ENCODE data around the gene AGRP.

AGRP gene

GRCh38 chr16:67519242-67519641 is 35.9 kb upstream of the AGRP start:
- Histone ChIP-seq H3F3A (ENCODE audit: control insufficient read depth, insufficient read depth) (peaks cover 33% of the 10 kb centered on the region), H3K36me3 (ENCODE audit: control insufficient read depth, low read length) (no peaks in the 10 kb centered on the region), H3K27me3 (ENCODE audit: control insufficient read depth, low read length) (no peaks in the 10 kb centered on the region), H3K4me3 (ENCODE audit: low read length) (peak overlapping the region; percentile 75), H3K4me2 (ENCODE audit: low read length) (peak overlapping the region; percentile 99), H3K4me1 (ENCODE audit: control insufficient read depth, low read length) (peaks cover 71% of the 10 kb centered on the region), H3K9me2 (replicated peaks; ENCODE audit: control insufficient read depth, low read length) (no peaks in the 10 kb centered on the region), H3K27ac (ENCODE audit: low read depth, low read length) (peak overlapping the region; percentile 98; the same call in 1 of the 2 replicates), H3K79me2 (ENCODE audit: control insufficient read depth, low read length) (peaks cover 3% of the 10 kb centered on the region; the same call in 1 of the 2 replicates), H4K20me1 (ENCODE audit: control insufficient read depth, insufficient read depth, low read depth, low read length) (no peaks in the 10 kb centered on the region), H3K9me3 (ENCODE audit: control insufficient read depth, insufficient read depth, low read length) (no peaks in the 10 kb centered on the region)
- TF ChIP-seq EZH2phosphoT487 (IDR thresholded peaks at IDR 0.05; ENCODE audit: borderline replicate concordance, low read length) (no peak), CTCF (IDR thresholded peaks at IDR 0.05; ENCODE audit: low read depth, low read length, poor library complexity, severe bottlenecking) (no peak)

- Histone ChIP-seq H3K79me2 (ENCODE audit: control insufficient read depth, low read length) (peaks cover 3% of the 10 kb centered on the region; the same call in 1 of the 2 replicates), H3K27ac (ENCODE audit: low read depth, low read length) (peak overlapping the region; percentile 98), H3K27me3 (ENCODE audit: control insufficient read depth, low read length) (no peaks in the 10 kb centered on the region), H3K4me2 (ENCODE audit: low read length) (peak overlapping the region; percentile 99), H3K36me3 (ENCODE audit: control insufficient read depth, low read length) (no peaks in the 10 kb centered on the region), H3K9me2 (replicated peaks; ENCODE audit: control insufficient read depth, low read length) (no peaks in the 10 kb centered on the region), H3K4me1 (ENCODE audit: control insufficient read depth, low read length) (peaks cover 77% of the 10 kb centered on the region), H3F3A (ENCODE audit: control insufficient read depth, insufficient read depth) (peaks cover 33% of the 10 kb centered on the region), H3K9me3 (ENCODE audit: control insufficient read depth, insufficient read depth, low read length) (no peaks in the 10 kb centered on the region), H3K4me3 (ENCODE audit: low read length) (peak overlapping the region; percentile 75), H4K20me1 (ENCODE audit: control insufficient read depth, insufficient read depth, low read depth, low read length) (no peaks in the 10 kb centered on the region)
- TF ChIP-seq EZH2phosphoT487 (IDR thresholded peaks at IDR 0.05; ENCODE audit: borderline replicate concordance, low read length) (no peak), CTCF (IDR thresholded peaks at IDR 0.05; ENCODE audit: low read depth, low read length, poor library complexity, severe bottlenecking) (peak; percentile 30)
Observed at GRCh38 chr16:67518676-67519075, 35.3 kb upstream of the AGRP start.

- peak overlapping the region; percentile 99 for H3K4me2 ChIP-seq (ENCODE audit: low read length)
- peak overlapping the region; percentile 98 for H3K27ac ChIP-seq (ENCODE audit: low read depth, low read length)
- no peaks in the 10 kb centered on the region for H3K9me2 ChIP-seq (replicated peaks; ENCODE audit: control insufficient read depth, low read length)
Observed at GRCh38 chr16:67517661-67518423, 34.5 kb upstream of the AGRP start.

More at GRCh38 chr16:67517661-67518423, 34.5 kb upstream of the AGRP start:
- peaks cover 81% of the 10 kb centered on the region for H3K4me1 ChIP-seq (ENCODE audit: control insufficient read depth, low read length)
- peak overlapping the region; percentile 75 for H3K4me3 ChIP-seq (ENCODE audit: low read length)
- no peak for TF ChIP-seq CTCF (IDR thresholded peaks at IDR 0.05; ENCODE audit: low read depth, low read length, poor library complexity, severe bottlenecking)
- TF ChIP-seq EZH2phosphoT487 (IDR thresholded peaks at IDR 0.05; ENCODE audit: borderline replicate concordance, low read length) = no peak
- H3F3A ChIP-seq (ENCODE audit: control insufficient read depth, insufficient read depth) = peaks cover 33% of the 10 kb centered on the region
- peaks cover 3% of the 10 kb centered on the region; the same call in 1 of the 2 replicates for H3K79me2 ChIP-seq (ENCODE audit: control insufficient read depth, low read length)
- no peaks in the 10 kb centered on the region for H3K27me3 ChIP-seq (ENCODE audit: control insufficient read depth, low read length)
- H4K20me1 ChIP-seq (ENCODE audit: control insufficient read depth, insufficient read depth, low read depth, low read length) = no peaks in the 10 kb centered on the region
- H3K9me3 ChIP-seq (ENCODE audit: control insufficient read depth, insufficient read depth, low read length) = no peaks in the 10 kb centered on the region
- H3K36me3 ChIP-seq (ENCODE audit: control insufficient read depth, low read length) = no peaks in the 10 kb centered on the region

All from DOHH2 (cell line).